NCI-H2171 treated with DMSO at 0.1 percent for 48 hours (cell line): ENCODE measurements around the gene KCNK18.
"Not testable (repeated sequence)": the region's sequence is repeated elsewhere in the genome, so short reads cannot be mapped to it uniquely, and the experiment has no call there.

Source experiments
- DNase-seq: peaks from one replicate; lab custom pipeline; 2025; lab: John Stamatoyannopoulos, UW

The KCNK18 gene

GRCh38 chr10:117170244-117170643 lies 27.0 kb upstream of the KCNK18 start:
- DNase-seq, result no peak

DNA sequence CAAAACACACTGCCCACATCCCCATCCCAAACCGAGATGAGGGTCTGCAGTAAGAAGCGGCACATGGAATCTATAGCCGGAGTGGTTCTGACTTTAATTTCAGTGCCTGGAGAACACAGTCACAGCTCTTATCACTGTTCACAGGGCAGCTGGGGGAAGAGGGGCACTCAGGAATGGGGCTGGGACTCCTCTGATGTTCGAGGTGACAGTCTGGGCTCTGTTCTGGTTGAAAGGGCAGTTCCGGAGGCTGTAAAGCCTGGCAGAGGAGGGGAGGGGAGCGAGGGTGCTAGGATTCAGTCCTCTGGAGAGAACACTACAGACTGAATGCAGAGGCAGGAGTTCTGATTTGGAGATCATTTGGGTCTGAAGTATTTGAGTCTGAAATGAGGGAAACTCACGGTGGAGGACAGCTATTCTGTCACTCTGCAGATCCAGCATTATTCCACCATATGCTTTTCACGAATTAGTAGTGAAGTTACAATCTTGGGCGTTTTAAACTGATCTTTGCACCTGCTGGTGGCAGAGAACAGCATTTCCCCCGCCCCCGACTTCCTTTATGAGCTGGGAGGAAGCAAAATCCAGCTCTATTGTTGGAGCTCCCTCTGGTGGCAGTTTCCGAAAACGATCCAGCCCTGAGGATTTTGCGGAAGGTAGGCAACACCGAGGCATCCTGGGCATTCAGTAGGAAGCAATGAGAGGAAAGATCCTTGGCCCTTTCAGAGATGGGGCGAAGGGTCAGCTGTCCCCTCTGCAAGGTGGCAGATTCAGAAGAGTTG lies 22.7 kb upstream of the KCNK18 start:
- peak; percentile 58 for DNase-seq

DNA sequence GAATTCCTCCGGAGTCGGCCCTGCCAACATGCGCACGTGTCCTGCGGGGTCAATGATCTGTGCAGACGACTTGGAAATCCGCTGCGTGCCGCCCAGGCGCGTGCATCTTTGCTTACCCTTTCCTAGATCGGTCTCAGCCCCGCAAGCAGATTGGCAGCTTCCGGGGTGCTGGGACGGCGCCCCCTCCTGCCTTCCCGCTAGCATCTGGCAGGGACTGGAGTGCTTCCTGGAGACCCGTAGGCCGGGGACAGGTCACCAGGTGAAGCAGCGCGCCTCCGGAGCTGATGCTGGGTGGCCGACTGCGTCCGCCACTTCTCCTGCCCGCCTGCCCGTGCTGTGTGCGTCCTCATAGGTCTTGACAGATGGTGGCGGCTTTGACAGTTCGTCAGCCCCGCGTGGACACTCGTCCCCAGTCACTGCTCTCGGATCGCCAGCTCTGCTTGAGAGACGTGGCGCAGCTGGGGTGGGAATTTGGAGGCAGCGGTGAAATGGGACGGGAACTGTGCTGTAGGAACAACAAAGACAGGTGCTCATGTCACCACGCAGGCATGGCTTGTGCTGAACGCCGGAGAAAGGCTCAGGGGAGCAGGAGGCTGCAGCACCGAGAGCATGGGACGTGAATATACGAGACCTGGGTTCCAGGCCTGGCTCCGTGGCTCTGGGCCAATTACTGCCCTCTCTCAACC lies 21.9 kb upstream of the KCNK18 start:
- DNase-seq, result peak; percentile 38

DNA sequence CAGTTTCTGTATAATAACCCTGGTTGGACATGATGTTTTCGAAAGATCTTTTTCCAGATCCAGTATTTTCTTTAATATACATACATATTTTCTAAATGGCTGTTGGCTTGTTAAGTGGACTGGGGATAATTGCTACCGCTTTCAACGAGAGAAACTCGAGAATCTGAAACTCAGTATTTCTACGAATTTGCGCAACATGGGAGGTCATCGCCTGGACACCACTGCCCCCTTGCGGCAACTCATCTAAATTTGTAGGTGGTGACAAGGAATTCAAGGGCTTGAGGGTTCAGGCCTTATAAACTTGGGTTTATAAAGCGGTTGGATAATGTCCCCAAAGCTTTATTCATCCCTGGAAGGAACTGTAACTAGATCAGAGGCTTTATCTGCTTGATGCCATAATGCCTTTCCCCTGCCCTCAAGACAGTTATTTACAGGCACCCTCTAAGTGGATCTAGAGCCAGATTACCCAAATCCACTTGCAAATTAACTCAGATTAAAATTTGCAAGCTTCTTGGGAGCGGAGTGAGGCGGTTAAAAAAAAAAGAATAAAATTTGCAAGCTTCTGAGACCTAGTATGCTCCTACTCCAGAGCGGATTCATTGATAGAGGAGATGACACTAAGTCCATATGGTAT lies 21.3 kb upstream of the KCNK18 start:
- DNase-seq, result peak; percentile 44

DNA sequence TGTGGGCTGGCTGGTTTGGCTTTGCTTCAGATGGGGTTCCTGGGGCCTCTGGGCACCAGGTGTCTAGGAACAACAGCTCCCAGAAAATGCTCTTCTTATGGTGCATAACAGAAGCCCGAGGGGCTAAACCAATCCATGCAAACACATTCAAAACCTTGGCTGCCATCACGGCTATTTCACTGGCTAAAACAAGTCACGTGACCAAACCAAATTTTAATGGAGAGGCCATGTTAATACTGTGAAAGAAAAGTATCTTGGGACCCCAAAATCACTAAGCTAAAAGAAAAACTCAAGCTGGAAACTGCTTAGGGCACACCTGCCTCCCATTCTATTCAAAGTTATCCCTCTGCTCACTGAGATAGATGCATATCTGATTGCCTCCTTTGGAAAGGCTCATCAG lies 19.1 kb upstream of the KCNK18 start:
- DNase-seq, result no peak

- DNase-seq, result no peak
Observed at GRCh38 chr10:117184296-117184695, 13.0 kb upstream of the KCNK18 start.

DNA sequence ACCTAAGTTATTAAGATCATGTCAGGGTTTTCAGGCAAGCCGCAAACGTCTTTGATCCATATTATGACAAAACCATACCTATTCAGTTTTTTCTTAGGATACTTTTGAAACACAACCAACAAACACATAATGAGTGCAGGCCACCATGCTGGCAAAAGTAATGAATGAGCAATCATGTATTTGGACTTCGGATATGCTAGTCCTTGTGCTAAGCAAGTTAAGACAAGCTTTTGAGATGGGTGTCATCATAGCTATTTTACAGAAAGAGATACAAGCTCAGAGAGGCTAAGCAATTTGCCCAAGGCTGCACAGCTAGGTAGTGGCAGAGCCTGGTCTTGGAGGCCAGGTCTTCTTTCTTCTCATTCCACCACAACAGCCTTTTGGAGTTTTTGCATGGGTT lies 12.5 kb upstream of the KCNK18 start:
- DNase-seq, result no peak

DNA sequence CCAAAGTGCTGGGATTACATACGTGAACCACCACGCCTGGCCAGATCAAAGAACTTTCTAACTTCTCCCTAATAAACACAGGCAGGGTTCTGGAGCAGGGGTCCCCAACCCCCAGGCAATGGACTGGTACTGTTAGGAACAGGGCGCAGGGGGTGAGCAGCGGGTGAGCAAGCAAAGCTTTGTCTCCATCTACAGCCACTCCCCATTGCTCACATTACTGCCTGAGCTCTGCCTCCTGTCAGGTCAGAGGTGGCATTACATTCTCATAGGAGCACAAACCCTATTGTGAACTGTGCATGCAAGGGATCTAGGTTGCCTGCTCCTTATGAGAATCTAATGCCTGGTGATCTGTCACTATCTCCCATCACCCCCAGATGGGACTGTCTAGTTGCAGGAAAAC lies 11.5 kb upstream of the KCNK18 start:
- DNase-seq, result not testable (repeated sequence)

- DNase-seq, result no peak
Observed at GRCh38 chr10:117186832-117187615, 10.3 kb upstream of the KCNK18 start.

DNA sequence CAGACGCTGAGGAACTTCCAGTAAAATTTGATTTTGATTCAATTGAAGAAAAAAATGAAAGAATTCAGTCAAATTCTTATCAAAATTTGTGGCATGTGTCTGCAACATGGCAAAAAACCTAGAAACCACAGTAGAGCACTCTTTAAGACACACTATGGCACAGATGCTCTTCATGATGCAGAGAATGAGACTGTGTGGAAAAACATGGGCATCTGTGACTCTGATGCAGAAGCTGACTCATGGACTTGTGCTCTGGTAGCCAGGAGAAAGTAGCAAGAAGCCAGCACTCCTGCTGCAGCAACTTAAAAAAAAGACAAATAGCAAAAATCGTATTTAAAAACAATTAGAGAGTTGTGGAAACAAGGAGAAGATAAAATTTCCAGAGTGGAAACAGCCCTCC lies 8.9 kb upstream of the KCNK18 start:
- DNase-seq, result no peak

GRCh38 chr10:117189557-117189956 lies 7.7 kb upstream of the KCNK18 start:
- no peak for DNase-seq

GRCh38 chr10:117198088-117198487 lies 799 bp downstream of the KCNK18 start:
- no peak for DNase-seq

- no peak for DNase-seq
Observed at GRCh38 chr10:117201826-117202225, 4.5 kb downstream of the KCNK18 start.

DNA sequence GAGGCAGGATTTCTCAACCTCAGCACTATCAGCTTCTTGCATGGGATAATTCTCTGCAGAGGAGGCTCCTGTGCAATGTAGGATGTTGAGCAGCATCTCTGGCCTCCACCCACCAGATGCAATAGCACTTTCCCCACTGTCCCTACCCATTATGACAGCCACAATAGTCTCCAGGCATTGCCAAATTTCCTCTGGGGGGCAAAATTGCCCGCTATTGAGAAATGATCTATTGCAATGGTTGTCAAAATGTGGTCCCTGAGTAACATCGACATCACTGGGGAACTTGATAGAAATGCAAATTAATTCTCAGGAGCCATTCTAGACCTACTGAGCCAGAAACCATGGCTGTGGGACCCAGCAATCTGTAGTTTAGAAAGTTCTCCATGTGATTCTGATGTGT lies 7.0 kb downstream of the KCNK18 start:
- DNase-seq, result no peak

GRCh38 chr10:117212176-117212575 lies 14.9 kb downstream of the KCNK18 start:
- DNase-seq, result no peak

GRCh38 chr10:117214401-117214800 lies 17.1 kb downstream of the KCNK18 start:
- no peak for DNase-seq

DNA sequence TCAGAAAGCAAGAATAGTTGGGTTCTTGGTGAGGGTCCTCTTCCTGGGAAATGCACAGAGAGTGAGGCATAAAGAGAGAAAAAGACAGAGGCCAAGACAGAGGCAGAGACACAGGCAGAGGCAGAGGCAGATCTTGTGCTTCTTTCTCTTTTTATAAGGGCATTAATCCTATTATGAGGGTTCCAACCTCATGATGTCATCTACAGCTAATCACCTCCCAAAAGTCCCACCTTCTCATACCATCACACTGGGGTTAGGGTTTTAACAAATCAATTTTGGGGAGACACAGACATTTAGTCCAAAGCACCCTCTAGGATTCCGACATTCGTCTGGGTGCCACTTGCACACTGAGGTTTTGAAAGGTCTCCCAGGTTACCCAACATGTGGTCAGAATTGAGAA lies 17.8 kb downstream of the KCNK18 start:
- no peak for DNase-seq

DNA sequence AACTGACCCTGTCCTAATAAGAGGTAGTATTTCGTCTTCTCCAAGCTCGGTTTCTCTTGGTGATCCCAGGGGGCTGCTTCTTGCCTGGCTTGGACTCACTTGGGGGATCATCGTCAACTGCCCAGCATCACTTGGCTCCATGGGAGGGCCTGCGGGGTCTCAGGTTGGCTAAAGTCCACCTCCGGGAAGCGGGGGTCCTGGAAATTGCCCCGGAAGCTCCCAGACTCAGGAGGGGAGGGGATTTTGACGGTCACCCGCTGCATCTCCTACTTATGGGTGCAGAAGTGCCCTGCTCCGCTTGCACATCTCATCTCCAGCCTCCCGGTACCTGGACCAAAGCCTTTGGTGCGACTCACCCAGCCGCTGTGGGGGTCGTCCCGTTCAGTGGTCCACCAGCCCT lies 18.7 kb downstream of the KCNK18 start:
- no peak for DNase-seq

- DNase-seq, result peak; percentile 36
Observed at GRCh38 chr10:117216611-117217195, 19.4 kb downstream of the KCNK18 start.

- DNase-seq, result peak; percentile 7
Observed at GRCh38 chr10:117217196-117217761, 20.0 kb downstream of the KCNK18 start.

- DNase-seq, result peak; percentile 64
Observed at GRCh38 chr10:117218654-117219053, 21.4 kb downstream of the KCNK18 start.
